ENCODE data around the gene ADAMTSL5. TPM values are rescaled to one million over a fixed set of nuclear protein-coding genes. Genes with fewer than 3 reads are reported as not detected.

Gene ADAMTSL5
- total RNA-seq, 1 experiment from 2014 or later: 23.9 TPM

DNA sequence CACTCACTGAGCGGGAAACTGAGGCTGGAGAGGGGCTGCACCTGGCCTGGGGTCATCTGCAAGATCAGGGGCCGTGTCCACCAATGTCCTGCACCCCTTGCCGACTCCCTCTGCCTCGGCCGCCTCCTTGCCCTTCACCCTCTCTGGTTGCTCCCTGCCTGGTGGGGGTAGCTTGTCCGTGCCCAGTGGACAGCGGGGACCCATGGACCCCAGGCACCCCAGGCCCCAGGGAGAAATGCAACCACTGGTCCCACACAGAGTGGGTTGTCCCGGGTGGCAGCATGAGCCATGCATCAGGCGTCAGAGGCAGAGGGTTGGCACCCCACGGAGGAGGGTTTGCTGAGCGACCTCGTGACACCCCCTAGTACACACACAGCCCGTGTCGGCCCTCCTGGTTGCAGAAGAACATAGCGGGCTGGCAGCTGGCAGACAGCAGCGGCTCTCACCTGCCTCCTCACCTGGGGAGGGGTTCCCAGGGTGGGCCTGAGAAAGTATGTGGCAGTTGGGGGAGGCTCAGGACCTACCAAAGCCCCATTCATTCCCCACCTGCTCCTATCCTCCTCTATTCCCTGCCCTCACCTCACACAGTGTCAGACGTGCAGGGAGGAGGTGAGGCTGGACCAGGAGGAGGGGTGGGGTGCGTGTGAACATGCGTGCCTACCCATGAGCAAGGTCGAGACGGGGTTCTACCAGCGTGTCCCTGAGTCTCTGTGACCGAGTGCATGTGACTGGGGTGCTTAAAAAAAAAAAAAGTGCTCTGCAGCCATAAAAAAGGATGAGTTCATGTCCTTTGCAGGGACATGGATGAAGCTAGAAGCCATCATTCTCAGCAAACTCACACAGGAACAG is 8.7 kb downstream of the ADAMTSL5 start:
- Mint-ChIP-seq H3K27me3 (ENCODE audit: insufficient read depth, unreplicated experiment) (no peaks in the 10 kb centered on the region), H3K4me1 (ENCODE audit: low read depth, unreplicated experiment) (peaks cover 6% of the 10 kb centered on the region), H3K27ac (ENCODE audit: unreplicated experiment) (no peak overlapping the region), H3K4me3 (ENCODE audit: unreplicated experiment) (no peak overlapping the region), H3K36me3 (ENCODE audit: insufficient read depth, unreplicated experiment) (peaks cover 54% of the 10 kb centered on the region), H3K9me3 (ENCODE audit: unreplicated experiment) (no peaks in the 10 kb centered on the region)
- Histone ChIP-seq H3K27me3 (replicated peaks; ENCODE audit: control insufficient read depth, insufficient read depth, low read length) (no peaks in the 10 kb centered on the region), H3K4me1 (peaks cover 20% of the 10 kb centered on the region), H3K36me3 (ENCODE audit: control insufficient read depth, insufficient read depth, low read length) (no peaks in the 10 kb centered on the region), H3K4me3 (ENCODE audit: low read depth, low read length) (no peak overlapping the region), H3K9me3 (peaks cover 6% of the 10 kb centered on the region; the same call in 1 of the 2 replicates)
- no TSS peak for BruUV-seq (replicated peaks)
- ChIA-PET CTCF (interaction anchor here (0.6 kb wide), 1 partner anchor 357 kb away, joined by 9 read pairs; no protein-coding TSS in a partner anchor), POLR2A (no interaction called here)
- no peak for DNase-seq
- intact Hi-C loops (cut with micrococcal nuclease; ENCODE audit: unreplicated experiment): no loop called here
- TF ChIP-seq, protein P1, sequence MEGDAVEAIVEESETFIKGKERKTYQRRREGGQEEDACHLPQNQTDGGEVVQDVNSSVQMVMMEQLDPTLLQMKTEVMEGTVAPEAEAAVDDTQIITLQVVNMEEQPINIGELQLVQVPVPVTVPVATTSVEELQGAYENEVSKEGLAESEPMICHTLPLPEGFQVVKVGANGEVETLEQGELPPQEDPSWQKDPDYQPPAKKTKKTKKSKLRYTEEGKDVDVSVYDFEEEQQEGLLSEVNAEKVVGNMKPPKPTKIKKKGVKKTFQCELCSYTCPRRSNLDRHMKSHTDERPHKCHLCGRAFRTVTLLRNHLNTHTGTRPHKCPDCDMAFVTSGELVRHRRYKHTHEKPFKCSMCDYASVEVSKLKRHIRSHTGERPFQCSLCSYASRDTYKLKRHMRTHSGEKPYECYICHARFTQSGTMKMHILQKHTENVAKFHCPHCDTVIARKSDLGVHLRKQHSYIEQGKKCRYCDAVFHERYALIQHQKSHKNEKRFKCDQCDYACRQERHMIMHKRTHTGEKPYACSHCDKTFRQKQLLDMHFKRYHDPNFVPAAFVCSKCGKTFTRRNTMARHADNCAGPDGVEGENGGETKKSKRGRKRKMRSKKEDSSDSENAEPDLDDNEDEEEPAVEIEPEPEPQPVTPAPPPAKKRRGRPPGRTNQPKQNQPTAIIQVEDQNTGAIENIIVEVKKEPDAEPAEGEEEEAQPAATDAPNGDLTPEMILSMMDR (IDR thresholded peaks at IDR 0.05; ENCODE audit: insufficient read depth in 1 of 2, low read depth in 1 of 2, low read length in 1 of 2, severe bottlenecking in 1 of 2, unreplicated experiment in 1 of 2): no peak

DNA sequence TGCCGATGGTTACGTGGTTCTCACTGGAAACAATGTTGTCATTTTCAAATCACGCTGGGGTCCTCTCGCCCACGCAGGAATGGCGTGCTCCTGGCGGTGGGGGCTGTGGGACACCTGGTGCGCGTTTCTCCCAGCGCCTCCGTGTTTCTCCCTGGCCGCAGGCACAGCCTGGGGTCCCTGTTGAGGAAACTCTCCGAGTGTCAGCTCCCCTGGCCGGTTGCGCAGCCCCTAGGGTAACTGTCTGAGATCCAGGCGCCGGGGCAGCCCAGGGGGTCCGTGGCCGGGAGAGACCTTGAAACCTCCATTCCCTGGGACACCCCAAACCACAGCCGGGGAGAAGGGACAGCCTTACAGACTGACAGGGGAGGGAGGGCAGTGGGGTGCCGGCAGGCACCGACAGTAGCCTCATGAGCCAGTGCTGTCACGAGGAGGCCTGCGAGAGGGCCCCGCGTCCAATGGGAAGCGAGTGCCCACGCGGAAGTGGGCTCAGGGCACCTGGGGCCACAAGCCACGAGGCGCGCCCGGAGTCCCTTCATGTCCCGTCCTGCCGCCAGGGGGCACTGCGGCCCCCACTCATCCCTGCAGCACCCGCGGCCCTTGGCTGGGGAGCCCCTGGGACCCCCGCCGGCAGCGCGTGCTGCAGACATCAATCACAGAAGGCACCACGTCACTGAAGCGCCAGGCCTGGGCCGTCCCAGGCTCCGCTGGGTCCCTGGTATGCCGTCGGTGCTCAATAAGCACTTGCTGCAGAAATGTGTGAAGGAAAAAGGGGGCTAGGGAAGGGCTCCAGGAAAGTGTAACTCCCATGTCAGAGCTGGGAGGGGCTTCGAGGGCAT is 9.5 kb downstream of the ADAMTSL5 start:
- Histone ChIP-seq H3K4me3 (ENCODE audit: low read depth, low read length) (no peak overlapping the region), H3K36me3 (ENCODE audit: control insufficient read depth, insufficient read depth, low read length) (no peaks in the 10 kb centered on the region), H3K4me1 (peaks cover 14% of the 10 kb centered on the region), H3K9me3 (peaks cover 6% of the 10 kb centered on the region; the same call in 1 of the 2 replicates), H3K27me3 (replicated peaks; ENCODE audit: control insufficient read depth, insufficient read depth, low read length) (no peaks in the 10 kb centered on the region)
- Mint-ChIP-seq H3K27ac (ENCODE audit: unreplicated experiment) (no peak overlapping the region), H3K4me3 (ENCODE audit: unreplicated experiment) (no peak overlapping the region), H3K9me3 (ENCODE audit: unreplicated experiment) (no peaks in the 10 kb centered on the region), H3K27me3 (ENCODE audit: insufficient read depth, unreplicated experiment) (no peaks in the 10 kb centered on the region), H3K4me1 (ENCODE audit: low read depth, unreplicated experiment) (peaks cover 6% of the 10 kb centered on the region), H3K36me3 (ENCODE audit: insufficient read depth, unreplicated experiment) (peaks cover 54% of the 10 kb centered on the region)
- intact Hi-C loops (cut with micrococcal nuclease; ENCODE audit: unreplicated experiment): no loop called here
- POLR2A ChIA-PET: no interaction called here
- CTCF ChIA-PET: no interaction called here
- peak in 1 of 2 experiments; percentile 47 for DNase-seq
- no TSS peak for BruUV-seq (replicated peaks)
- TF ChIP-seq, protein P1 (IDR thresholded peaks at IDR 0.05; ENCODE audit: insufficient read depth in 1 of 2, low read depth in 1 of 2, low read length in 1 of 2, severe bottlenecking in 1 of 2, unreplicated experiment in 1 of 2): peak; percentile 29 to 51

DNA sequence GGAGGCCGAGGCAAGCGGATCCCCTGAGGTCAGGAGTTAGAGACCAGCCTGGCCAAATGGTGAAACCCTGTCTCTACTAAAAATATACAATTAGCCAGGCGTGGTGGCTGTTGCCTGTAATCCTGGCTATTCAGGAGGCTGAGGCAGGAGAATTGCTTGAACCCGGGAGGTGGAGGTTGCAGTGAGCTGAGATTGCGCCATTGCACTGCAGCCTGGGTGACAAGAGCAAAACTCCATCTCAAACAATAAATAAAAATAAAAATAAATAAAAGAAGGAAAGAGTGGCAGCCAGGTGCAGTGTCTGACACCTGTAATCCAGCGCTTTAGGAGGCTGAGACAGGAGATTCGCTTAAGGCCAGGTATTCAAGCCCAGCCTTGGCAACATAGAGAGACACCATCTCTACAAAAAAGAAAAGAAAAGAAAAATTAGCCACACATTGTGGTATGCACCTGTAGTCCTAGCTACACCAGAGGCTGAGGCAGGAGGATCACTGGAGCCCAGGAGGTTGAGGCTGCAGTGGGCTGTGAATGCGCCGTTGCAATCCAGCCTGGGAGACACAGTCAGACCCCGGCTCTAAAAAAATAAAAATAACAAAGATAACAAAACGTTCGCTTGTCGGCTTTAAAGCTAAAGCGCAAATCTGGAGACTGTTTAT is 10.3 kb downstream of the ADAMTSL5 start:
- no peak for DNase-seq
- Mint-ChIP-seq H3K9me3 (ENCODE audit: unreplicated experiment) (no peaks in the 10 kb centered on the region), H3K36me3 (ENCODE audit: insufficient read depth, unreplicated experiment) (peaks cover 52% of the 10 kb centered on the region), H3K4me3 (ENCODE audit: unreplicated experiment) (no peak overlapping the region), H3K27ac (ENCODE audit: unreplicated experiment) (no peak overlapping the region), H3K4me1 (ENCODE audit: low read depth, unreplicated experiment) (peaks cover 6% of the 10 kb centered on the region), H3K27me3 (ENCODE audit: insufficient read depth, unreplicated experiment) (no peaks in the 10 kb centered on the region)
- intact Hi-C loops (cut with micrococcal nuclease; ENCODE audit: unreplicated experiment): no loop called here
- Histone ChIP-seq H3K4me3 (ENCODE audit: low read depth, low read length) (no peak overlapping the region), H3K4me1 (peaks cover 20% of the 10 kb centered on the region), H3K9me3 (peaks cover 6% of the 10 kb centered on the region; the same call in 1 of the 2 replicates), H3K27me3 (replicated peaks; ENCODE audit: control insufficient read depth, insufficient read depth, low read length) (no peaks in the 10 kb centered on the region), H3K36me3 (ENCODE audit: control insufficient read depth, insufficient read depth, low read length) (no peaks in the 10 kb centered on the region; the same call in 1 of the 2 replicates)
- no TSS peak for BruUV-seq (replicated peaks)
- ChIA-PET CTCF (no interaction called here), POLR2A (no interaction called here)
- TF ChIP-seq, protein P1 (IDR thresholded peaks at IDR 0.05; ENCODE audit: insufficient read depth in 1 of 2, low read depth in 1 of 2, low read length in 1 of 2, severe bottlenecking in 1 of 2, unreplicated experiment in 1 of 2): no peak
